M059J (cell line): ENCODE measurements around the gene INAFM2. TPM values are rescaled to one million over a fixed set of nuclear protein-coding genes. Genes with fewer than 3 reads are reported as not detected.

ENCODE experiments used
- DNase-seq: peaks from one replicate; pipeline ENCODE4 v3.0.0-alpha.2; 2012; ENCODE audit warnings: low read depth
- total RNA-seq: library from RNA; depleted of rRNA; stranded (reverse); fragments of >200 nt; shearing (Covaris generic); gene quantifications from 2 replicates; pipeline ENCODE4 v1.2.3, GENCODE V29; 2014

Gene INAFM2
- total RNA-seq, 1 experiment from 2014 or later, result 29.3 TPM

- peak; percentile 98 for DNase-seq
Measured at GRCh38 chr15:40343512-40343911, 20.0 kb downstream of the INAFM2 start.

GRCh38 chr15:40344217-40344616 lies 20.7 kb downstream of the INAFM2 start:
- no peak for DNase-seq

- DNase-seq, result peak; percentile 67
Measured at GRCh38 chr15:40344631-40345120, 21.2 kb downstream of the INAFM2 start.

GRCh38 chr15:40345225-40345866 lies 21.9 kb downstream of the INAFM2 start:
- DNase-seq, result no peak

GRCh38 chr15:40345867-40346578 lies 22.5 kb downstream of the INAFM2 start:
- DNase-seq, result no peak

GRCh38 chr15:40346579-40347558 lies 23.4 kb downstream of the INAFM2 start:
- no peak for DNase-seq

- DNase-seq, result no peak
Measured at GRCh38 chr15:40347559-40348473, 24.3 kb downstream of the INAFM2 start.

GRCh38 chr15:40348474-40348870 lies 25.0 kb downstream of the INAFM2 start:
- no peak for DNase-seq

- DNase-seq, result no peak
Measured at GRCh38 chr15:40349163-40349562, 25.7 kb downstream of the INAFM2 start.

- DNase-seq, result no peak
Measured at GRCh38 chr15:40352281-40352901, 28.9 kb downstream of the INAFM2 start.

- DNase-seq, result no peak
Measured at GRCh38 chr15:40353697-40354096, 30.2 kb downstream of the INAFM2 start.

- DNase-seq, result peak; percentile 20
Measured at GRCh38 chr15:40354408-40355171, 31.1 kb downstream of the INAFM2 start.

GRCh38 chr15:40355976-40356585 lies 32.6 kb downstream of the INAFM2 start:
- DNase-seq, result peak; percentile 55

- DNase-seq, result no peak
Measured at GRCh38 chr15:40357246-40357645, 33.8 kb downstream of the INAFM2 start.

GRCh38 chr15:40357723-40358470 lies 34.4 kb downstream of the INAFM2 start, which contains the start of gene DISP2:
TSS of gene DISP2 (plus strand) at chr15:40358219. CDS start at chr15:40358322, 103 bp downstream.
- peak; percentile 69 for DNase-seq

- DNase-seq, result no peak
Measured at GRCh38 chr15:40358471-40359353, 35.2 kb downstream of the INAFM2 start.

- DNase-seq, result no peak
Measured at GRCh38 chr15:40360015-40360414, 36.5 kb downstream of the INAFM2 start.
